WI38 (cell line): ENCODE measurements around the gene STK4.

Experiments
- H3K4me3 ChIP-seq: 2 replicates; pipeline ENCODE4 v1.5.1; 2011; ENCODE audit warnings: low read depth, mild to moderate bottlenecking, control low read depth, low read length
- TF ChIP-seq, protein P1 (sequence below): IDR thresholded peaks from 2 replicates; pipeline ENCODE4 v1.5.1; 2012; ENCODE audit warnings: low read depth, mild to moderate bottlenecking, control low read depth, low read length

STK4 gene

DNA sequence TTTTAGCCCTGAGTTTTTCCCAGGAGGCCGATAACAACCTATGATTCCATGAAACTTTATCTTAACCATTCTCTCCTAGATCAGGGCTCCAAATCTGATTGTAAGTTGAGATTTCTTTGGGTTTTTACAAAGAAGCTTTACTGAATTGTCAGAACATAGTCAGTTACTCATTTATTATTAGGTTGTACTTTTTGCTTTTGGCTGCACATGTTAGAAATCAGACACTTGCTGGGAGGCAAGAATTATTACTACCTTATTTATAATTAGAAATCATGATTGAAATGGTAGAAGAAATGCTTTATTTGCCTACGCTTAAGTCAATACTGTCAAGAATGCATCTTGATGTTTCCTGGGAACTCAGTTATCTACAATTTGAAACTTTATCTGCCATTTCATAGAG is 71.3 kb downstream of the STK4 start:
- TF ChIP-seq, protein P1, sequence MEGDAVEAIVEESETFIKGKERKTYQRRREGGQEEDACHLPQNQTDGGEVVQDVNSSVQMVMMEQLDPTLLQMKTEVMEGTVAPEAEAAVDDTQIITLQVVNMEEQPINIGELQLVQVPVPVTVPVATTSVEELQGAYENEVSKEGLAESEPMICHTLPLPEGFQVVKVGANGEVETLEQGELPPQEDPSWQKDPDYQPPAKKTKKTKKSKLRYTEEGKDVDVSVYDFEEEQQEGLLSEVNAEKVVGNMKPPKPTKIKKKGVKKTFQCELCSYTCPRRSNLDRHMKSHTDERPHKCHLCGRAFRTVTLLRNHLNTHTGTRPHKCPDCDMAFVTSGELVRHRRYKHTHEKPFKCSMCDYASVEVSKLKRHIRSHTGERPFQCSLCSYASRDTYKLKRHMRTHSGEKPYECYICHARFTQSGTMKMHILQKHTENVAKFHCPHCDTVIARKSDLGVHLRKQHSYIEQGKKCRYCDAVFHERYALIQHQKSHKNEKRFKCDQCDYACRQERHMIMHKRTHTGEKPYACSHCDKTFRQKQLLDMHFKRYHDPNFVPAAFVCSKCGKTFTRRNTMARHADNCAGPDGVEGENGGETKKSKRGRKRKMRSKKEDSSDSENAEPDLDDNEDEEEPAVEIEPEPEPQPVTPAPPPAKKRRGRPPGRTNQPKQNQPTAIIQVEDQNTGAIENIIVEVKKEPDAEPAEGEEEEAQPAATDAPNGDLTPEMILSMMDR, result no peak
- no peak overlapping the region for H3K4me3 ChIP-seq

DNA sequence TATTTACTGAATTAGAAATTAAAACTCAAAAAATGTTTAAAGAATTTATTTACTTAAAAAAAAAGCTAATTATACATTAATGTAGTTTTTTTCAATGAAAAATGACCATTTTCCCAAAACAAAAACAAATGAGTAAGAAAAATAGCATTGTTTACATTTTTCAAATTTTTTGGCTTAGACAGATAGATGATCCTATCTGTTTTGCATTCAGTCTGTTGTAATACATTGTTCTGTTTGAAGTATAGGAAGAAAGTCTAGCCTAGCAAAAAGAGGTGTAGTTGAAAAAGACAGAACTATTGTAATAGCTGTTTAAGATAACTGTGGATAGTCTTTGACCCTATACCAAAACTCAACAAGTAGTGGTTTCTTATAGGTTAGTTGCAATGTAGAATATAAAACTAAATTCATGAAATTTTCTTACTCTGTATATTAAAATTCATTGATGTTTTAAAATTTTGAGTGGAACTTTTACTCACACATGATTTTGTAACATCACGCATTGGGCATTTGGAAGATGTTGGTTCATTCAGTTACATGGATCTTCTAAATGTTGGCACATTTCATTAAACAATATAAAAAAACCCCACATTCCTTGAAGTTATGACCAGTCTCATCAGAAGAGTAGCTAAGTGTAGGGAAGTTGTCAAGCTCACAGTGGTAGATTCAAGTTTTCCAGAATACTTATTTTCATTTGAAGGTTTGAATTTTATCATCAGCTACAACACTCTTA is 72.6 kb downstream of the STK4 start:
- TF ChIP-seq, protein P1, result no peak
- no peak overlapping the region for H3K4me3 ChIP-seq

DNA sequence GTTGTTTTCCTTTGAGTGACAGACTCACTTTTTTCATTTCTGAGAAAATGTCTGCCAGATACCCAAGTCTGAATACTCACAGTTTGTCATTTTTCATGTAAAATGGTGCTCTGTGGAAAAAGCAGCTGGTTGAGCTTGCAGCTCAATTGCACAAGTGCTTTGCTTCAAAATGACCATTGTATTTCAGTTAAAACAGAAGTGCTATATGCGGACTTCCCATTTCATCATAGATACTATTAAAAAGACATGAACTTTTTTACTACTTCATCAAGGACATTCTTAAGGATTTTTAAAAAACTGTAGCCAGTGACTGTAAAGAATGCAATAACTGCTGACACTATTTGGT is 73.1 kb downstream of the STK4 start:
- TF ChIP-seq, protein P1, result no peak
- H3K4me3 ChIP-seq, result no peak overlapping the region

DNA sequence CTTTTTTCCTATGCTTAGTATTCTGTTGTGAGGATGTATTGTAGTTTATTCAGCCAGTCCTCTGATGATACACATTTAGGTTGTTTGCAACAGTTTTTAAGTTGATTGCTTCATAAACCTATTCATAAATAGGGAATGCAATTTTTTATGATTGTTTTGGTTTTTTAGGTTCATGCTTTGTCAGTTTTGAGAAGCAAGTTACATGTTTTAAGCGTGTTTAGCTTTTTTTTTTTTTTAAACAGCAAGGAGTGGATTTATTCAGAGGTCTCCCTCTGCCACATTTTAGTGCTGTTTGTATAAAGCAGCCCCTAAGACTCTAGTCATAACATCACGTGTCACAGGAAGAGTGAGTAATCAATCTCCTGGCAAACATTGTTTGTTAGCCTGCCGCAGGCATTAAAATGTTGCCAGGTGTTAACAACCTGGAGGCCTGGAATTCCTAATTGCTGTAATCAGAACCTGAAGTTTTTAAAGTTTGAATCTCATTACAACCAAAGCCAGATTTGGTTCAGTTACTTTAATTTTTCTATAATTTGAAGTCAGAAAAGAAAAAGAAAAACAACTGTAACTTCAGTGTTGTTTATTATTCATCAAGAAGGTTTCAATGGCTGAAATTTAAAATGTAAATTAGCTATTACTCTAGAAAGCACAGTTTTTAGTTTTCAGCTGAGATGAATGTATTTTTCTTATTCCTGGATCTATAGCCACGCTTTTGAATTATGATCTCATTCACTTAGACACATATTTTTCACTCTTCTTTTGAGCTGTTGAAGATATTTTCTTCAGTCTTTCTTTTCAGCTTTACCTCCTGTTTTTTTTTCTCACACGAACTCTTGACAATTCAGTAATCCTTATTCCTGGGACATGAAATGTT is 75.4 kb downstream of the STK4 start:
- TF ChIP-seq, protein P1, result no peak
- no peak overlapping the region for H3K4me3 ChIP-seq

DNA sequence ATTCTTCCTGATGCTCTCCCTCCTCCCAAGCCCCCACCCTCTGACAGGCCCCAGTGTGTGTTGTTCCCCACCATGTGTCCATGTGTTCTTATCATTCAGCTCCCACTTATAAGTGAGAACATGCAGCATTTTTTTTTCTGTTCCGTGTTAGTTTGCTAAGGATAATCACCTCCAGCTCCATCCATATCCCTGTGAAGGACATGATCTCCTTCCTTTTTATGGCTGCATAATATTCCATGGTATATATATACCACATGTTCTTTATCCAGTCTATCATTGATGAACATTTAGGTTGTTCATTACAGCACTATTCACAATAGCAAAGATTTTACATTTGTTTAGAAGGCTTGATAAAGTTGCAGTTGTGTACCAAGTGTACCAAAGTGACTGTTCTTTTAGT is 76.7 kb downstream of the STK4 start:
- H3K4me3 ChIP-seq, result no peak overlapping the region
- TF ChIP-seq, protein P1, result no peak

DNA sequence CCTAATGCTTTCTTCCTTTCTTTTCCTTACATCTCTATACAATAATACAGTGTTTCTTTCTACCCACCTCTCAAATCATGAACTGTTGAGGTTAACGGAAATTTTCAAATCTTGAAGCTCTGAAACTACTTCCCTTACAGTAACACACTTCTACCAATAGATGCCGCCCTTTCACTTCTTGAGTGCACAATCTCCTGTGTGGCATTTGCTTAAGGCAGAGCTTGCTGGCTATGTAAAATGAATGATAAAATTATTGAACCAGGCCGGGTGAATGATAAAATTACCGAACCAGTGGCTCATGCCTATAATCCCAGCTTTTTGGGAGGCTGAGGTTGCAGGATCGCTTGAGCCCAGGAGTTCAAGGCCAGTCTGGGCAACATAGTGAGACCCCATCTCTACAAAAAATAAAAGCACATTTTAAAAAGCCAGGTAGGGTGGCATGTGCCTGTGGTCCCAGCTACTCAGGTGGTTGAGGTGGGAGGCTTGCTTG is 77.8 kb downstream of the STK4 start:
- no peak overlapping the region for H3K4me3 ChIP-seq
- TF ChIP-seq, protein P1, result peak; percentile 81

DNA sequence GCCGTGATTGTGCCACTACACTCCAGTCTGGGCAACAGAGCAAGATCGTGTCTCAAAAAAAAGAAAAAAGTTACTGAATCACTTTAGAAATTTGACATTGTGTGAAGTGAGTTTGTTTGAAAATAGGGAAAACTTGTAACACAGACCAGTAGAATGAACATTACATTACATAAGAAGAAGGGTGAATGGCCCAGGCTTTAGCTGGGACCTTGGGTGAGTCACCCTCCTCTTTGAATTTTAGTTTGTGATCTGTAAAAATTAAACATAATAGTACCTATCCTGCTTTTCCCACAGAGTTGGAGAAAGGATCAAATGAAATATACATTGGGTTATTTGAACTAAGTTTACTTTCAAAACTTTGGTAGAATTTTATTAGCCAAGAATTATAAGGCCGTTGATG is 78.3 kb downstream of the STK4 start:
- TF ChIP-seq, protein P1, result no peak
- no peak overlapping the region for H3K4me3 ChIP-seq
